Measurements from ENCODE around the gene BCR. TPM values are rescaled to one million over a fixed set of nuclear protein-coding genes. Genes with fewer than 3 reads are reported as not detected.

Gene BCR
- total and polyA plus RNA-seq, 2 of the 13 experiments (the other 11 are each of a cell fraction or from before 2014, with no cell fraction given) = 19.9 to 33.6 TPM

DNA sequence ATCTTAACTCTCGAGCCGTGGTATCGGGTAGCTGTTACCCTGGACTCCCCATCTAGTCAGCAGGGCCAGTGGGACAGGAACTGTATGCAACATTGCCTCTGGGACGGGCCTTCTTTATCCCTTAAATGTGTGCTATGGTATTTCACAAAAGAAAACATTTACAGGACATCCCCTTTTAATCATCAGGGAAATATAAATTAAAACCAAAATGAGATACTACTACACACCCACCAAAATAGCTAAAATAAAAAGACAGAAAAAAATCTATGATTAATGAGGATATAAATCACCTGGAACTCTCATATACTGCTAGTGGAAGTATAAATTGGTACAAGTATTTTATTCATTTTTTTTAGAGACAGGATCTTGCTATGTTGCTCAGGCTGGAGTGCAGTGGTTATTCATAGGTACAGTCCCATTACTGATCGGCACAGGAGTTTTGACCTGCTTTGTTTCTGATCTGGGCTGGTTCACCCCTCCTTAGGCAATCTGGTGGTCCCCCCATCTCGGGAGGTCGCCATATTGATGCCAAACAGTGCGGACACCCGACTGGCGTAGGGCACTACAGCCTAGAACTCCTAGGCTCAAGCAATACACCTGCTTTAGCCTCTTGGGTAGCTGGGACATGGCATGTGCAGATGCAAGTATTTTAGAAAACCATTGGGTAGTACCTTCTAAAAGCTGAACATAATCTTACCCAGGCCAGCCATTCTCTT is 47.8 kb upstream of the BCR start (continued):
- TF ChIP-seq, protein P1, sequence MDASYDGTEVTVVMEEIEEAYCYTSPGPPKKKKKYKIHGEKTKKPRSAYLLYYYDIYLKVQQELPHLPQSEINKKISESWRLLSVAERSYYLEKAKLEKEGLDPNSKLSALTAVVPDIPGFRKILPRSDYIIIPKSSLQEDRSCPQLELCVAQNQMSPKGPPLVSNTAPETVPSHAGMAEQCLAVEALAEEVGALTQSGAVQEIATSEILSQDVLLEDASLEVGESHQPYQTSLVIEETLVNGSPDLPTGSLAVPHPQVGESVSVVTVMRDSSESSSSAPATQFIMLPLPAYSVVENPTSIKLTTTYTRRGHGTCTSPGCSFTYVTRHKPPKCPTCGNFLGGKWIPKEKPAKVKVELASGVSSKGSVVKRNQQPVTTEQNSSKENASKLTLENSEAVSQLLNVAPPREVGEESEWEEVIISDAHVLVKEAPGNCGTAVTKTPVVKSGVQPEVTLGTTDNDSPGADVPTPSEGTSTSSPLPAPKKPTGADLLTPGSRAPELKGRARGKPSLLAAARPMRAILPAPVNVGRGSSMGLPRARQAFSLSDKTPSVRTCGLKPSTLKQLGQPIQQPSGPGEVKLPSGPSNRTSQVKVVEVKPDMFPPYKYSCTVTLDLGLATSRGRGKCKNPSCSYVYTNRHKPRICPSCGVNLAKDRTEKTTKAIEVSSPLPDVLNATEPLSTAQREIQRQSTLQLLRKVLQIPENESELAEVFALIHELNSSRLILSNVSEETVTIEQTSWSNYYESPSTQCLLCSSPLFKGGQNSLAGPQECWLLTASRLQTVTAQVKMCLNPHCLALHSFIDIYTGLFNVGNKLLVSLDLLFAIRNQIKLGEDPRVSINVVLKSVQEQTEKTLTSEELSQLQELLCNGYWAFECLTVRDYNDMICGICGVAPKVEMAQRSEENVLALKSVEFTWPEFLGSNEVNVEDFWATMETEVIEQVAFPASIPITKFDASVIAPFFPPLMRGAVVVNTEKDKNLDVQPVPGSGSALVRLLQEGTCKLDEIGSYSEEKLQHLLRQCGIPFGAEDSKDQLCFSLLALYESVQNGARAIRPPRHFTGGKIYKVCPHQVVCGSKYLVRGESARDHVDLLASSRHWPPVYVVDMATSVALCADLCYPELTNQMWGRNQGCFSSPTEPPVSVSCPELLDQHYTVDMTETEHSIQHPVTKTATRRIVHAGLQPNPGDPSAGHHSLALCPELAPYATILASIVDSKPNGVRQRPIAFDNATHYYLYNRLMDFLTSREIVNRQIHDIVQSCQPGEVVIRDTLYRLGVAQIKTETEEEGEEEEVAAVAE (CRISPR knock-in tag; IDR thresholded peaks at IDR 0.05; ENCODE audit: borderline replicate concordance) = no peak
- TF ChIP-seq ATM (IDR thresholded peaks at IDR 0.05; ENCODE audit: borderline replicate concordance) = no peak
- TF ChIP-seq, protein P2, sequence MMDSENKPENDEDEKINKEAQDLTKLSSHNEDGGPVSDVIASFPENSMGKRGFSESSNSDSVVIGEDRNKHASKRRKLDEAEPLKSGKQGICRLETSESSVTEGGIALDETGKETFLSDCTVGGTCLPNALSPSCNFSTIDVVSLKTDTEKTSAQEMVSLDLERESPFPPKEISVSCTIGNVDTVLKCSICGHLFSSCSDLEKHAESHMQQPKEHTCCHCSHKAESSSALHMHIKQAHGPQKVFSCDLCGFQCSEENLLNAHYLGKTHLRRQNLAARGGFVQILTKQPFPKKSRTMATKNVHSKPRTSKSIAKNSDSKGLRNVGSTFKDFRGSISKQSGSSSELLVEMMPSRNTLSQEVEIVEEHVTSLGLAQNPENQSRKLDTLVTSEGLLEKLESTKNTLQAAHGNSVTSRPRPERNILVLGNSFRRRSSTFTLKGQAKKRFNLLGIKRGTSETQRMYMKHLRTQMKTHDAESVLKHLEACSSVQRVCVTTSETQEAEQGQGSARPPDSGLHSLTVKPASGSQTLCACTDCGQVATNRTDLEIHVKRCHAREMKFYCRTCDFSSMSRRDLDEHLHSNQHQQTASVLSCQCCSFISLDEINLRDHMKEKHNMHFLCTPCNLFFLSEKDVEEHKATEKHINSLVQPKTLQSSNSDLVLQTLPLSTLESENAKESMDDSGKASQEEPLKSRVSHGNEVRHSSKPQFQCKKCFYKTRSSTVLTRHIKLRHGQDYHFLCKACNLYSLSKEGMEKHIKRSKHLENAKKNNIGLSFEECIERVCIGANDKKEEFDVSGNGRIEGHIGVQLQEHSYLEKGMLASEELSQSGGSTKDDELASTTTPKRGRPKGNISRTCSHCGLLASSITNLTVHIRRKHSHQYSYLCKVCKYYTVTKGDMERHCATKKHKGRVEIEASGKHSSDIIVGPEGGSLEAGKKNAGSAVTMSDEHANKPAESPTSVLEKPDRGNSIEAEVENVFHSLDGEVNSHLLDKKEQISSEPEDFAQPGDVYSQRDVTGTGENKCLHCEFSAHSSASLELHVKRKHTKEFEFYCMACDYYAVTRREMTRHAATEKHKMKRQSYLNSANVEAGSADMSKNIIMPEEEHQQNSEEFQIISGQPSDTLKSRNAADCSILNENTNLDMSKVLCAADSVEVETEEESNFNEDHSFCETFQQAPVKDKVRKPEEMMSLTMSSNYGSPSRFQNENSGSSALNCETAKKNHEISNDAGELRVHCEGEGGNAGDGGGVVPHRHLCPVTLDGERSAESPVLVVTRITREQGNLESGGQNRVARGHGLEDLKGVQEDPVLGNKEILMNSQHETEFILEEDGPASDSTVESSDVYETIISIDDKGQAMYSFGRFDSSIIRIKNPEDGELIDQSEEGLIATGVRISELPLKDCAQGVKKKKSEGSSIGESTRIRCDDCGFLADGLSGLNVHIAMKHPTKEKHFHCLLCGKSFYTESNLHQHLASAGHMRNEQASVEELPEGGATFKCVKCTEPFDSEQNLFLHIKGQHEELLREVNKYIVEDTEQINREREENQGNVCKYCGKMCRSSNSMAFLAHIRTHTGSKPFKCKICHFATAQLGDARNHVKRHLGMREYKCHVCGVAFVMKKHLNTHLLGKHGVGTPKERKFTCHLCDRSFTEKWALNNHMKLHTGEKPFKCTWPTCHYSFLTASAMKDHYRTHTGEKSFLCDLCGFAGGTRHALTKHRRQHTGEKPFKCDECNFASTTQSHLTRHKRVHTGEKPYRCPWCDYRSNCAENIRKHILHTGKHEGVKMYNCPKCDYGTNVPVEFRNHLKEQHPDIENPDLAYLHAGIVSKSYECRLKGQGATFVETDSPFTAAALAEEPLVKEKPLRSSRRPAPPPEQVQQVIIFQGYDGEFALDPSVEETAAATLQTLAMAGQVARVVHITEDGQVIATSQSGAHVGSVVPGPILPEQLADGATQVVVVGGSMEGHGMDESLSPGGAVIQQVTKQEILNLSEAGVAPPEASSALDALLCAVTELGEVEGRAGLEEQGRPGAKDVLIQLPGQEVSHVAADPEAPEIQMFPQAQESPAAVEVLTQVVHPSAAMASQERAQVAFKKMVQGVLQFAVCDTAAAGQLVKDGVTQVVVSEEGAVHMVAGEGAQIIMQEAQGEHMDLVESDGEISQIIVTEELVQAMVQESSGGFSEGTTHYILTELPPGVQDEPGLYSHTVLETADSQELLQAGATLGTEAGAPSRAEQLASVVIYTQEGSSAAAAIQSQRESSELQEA (CRISPR knock-in tag; IDR thresholded peaks at IDR 0.05; ENCODE audit: not compliant biosample characterization) = no peak
- TF ChIP-seq, protein P3, sequence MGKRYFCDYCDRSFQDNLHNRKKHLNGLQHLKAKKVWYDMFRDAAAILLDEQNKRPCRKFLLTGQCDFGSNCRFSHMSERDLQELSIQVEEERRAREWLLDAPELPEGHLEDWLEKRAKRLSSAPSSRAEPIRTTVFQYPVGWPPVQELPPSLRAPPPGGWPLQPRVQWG (CRISPR knock-in tag; IDR thresholded peaks at IDR 0.05; ENCODE audit: borderline replicate concordance, low read depth) = no peak
- TF ChIP-seq, protein P4, sequence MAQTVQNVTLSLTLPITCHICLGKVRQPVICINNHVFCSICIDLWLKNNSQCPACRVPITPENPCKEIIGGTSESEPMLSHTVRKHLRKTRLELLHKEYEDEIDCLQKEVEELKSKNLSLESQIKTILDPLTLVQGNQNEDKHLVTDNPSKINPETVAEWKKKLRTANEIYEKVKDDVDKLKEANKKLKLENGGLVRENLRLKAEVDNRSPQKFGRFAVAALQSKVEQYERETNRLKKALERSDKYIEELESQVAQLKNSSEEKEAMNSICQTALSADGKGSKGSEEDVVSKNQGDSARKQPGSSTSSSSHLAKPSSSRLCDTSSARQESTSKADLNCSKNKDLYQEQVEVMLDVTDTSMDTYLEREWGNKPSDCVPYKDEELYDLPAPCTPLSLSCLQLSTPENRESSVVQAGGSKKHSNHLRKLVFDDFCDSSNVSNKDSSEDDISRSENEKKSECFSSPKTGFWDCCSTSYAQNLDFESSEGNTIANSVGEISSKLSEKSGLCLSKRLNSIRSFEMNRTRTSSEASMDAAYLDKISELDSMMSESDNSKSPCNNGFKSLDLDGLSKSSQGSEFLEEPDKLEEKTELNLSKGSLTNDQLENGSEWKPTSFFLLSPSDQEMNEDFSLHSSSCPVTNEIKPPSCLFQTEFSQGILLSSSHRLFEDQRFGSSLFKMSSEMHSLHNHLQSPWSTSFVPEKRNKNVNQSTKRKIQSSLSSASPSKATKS (CRISPR knock-in tag; IDR thresholded peaks at IDR 0.05) = no peak
